ENCODE data around the gene FNDC10.

- TF ChIP-seq CTCF (IDR thresholded peaks at IDR 0.05) (no peak), POLR2A (IDR thresholded peaks at IDR 0.05) (no peak)
Measured at GRCh38 chr1:1582585-1583346, 17.2 kb downstream of the FNDC10 start.

Data from upper lobe of left lung (tissue), 4 donors.